Liver (tissue), 3 donors: Measurements from ENCODE around the gene FBXO33.

ENCODE experiments used
- CTCF ChIP-seq: fragments of 150-350 bp; IDR thresholded peaks from 2 replicates; pipeline ENCODE4 v1.5.1; 2017; ENCODE audit warnings: improper control_type of control experiment, low read depth, low read length; ENCODE audit not compliant: missing input control
- EGR1 ChIP-seq, 2 donors: IDR thresholded peaks; 2 replicates each; pipeline ENCODE4 v1.6.1; 2016 to 2018; ENCODE audit warnings: antibody characterized with exemption in 2 of 2, low read depth in 2 of 2
- MAX ChIP-seq: IDR thresholded peaks from 2 replicates; pipeline ENCODE4 v1.6.1; 2016; ENCODE audit warnings: antibody characterized with exemption
- REST ChIP-seq: IDR thresholded peaks from 2 replicates; pipeline ENCODE4 v1.6.1; 2016; ENCODE audit warnings: antibody characterized with exemption, mild to moderate bottlenecking
- TF ChIP-seq, protein P1 (sequence below): IDR thresholded peaks from 2 replicates; pipeline ENCODE4 v1.6.1; 2016; ENCODE audit warnings: antibody characterized with exemption
- donor health status: healthy.
- donor health status: healthy.

DNA sequence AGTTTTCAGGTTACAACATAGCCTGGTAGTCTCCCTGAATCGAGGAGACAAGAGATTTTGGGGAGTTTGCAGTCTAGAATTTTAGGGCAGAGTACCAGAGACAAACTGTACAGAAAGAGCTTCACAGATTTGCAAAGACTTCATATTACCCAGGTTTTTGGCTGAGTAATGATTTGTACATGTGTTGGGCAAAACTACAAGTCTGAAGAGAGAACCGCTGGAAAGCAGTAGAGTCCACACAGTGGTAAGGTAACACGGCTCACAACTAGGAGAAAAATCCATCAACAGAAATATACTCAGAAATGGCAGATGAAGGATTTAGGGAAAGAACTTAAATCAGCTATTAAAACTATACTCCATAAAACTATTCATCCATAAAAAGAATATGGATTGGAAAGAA lies 25.7 kb downstream of the FBXO33 start:
- TF ChIP-seq CTCF: no peak
- TF ChIP-seq MAX: no peak
- TF ChIP-seq, protein P1, sequence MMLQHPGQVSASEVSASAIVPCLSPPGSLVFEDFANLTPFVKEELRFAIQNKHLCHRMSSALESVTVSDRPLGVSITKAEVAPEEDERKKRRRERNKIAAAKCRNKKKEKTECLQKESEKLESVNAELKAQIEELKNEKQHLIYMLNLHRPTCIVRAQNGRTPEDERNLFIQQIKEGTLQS: no peak
- no peak for TF ChIP-seq EGR1 (IDR thresholded peaks at IDR 0.05; ENCODE audit: low read depth in 2 of 2)
- TF ChIP-seq REST: no peak
